Upper lobe of right lung (tissue), 1 donor: ENCODE data around the gene DNPH1. TPM values are rescaled to one million over a fixed set of nuclear protein-coding genes. Genes with fewer than 3 reads are reported as not detected.

Experiments
- ATAC-seq: fragments of 200-7000 bp; cut with Tn5 transposase; one replicate; pipeline ENCODE4 v1.9.1; 2020; ENCODE audit warnings: mild to moderate bottlenecking, moderate library complexity
- DNase-seq: peaks from one replicate; pipeline ENCODE4 v3.0.0-alpha.2; 2020
- H3K27ac ChIP-seq: fragments of 200-600 bp; one replicate; pipeline ENCODE4 v1.8.0; 2022
- H3K27me3 ChIP-seq: fragments of 200-600 bp; one replicate; pipeline ENCODE4 v1.8.0; 2022; ENCODE audit warnings: mild to moderate bottlenecking
- H3K36me3 ChIP-seq: fragments of 200-600 bp; one replicate; pipeline ENCODE4 v1.8.0; 2022
- H3K4me1 ChIP-seq: fragments of 200-600 bp; one replicate; pipeline ENCODE4 v1.8.0; 2022
- H3K4me3 ChIP-seq: fragments of 200-600 bp; one replicate; pipeline ENCODE4 v1.8.0; 2022; ENCODE audit warnings: mild to moderate bottlenecking
- H3K9me3 ChIP-seq: fragments of 200-600 bp; one replicate; pipeline ENCODE4 v1.8.0; 2022
- CTCF ChIP-seq: fragments of 200-600 bp; IDR thresholded peaks from one replicate; pipeline ENCODE4 v1.8.0; 2022; ENCODE audit warnings: antibody characterized with exemption
- intact Hi-C: fragments of 100-400 bp; cut with DNase I; formaldehyde crosslinking; loops from one replicate; pipeline ENCODE4 v1.11.0; 2022
- total RNA-seq: library from RNA; stranded (reverse); fragmentation: NEBNext Ultra II Directional; extraction: Animal tissue kit (Norgen Biotek cat#: 25700); gene quantifications from one replicate; pipeline ENCODE4 v1.2.1, GENCODE V29; 2021
- donor health status: DM: no; HTN: yes; CAD: no; lungs with severe emphysema.

The DNPH1 gene
- total RNA-seq, 1 donor from 2014 or later, result 27.6 TPM

DNA sequence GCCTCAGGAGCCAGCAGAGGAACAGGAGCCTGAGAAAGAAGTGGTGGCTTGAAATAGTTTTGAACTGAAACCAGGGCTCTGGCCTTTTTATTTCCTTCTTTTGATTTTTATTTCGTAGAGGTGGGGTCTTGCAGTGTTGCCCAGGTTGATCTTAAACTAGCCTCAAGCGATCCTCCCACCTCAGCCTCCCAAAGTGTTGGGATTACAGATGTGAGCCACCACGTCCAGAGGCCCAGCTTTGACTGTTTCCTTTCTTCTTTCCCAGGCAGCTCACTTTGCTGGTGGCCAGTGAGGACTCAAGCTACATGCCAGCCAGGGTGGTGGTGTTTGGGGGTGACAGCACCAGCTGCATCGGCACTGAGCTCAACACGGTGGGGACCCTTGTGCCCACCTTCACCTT is 26.8 kb downstream of the DNPH1 start:
- Histone ChIP-seq H3K27ac (no peak overlapping the region), H3K9me3 (no peaks in the 10 kb centered on the region), H3K4me1 (no peaks in the 10 kb centered on the region), H3K4me3 (no peak overlapping the region), H3K36me3 (peaks cover 32% of the 10 kb centered on the region), H3K27me3 (no peaks in the 10 kb centered on the region)
- no peak for ATAC-seq
- intact Hi-C loops, result no loop called here
- no peak for TF ChIP-seq CTCF
- DNase-seq, result peak; percentile 23

DNA sequence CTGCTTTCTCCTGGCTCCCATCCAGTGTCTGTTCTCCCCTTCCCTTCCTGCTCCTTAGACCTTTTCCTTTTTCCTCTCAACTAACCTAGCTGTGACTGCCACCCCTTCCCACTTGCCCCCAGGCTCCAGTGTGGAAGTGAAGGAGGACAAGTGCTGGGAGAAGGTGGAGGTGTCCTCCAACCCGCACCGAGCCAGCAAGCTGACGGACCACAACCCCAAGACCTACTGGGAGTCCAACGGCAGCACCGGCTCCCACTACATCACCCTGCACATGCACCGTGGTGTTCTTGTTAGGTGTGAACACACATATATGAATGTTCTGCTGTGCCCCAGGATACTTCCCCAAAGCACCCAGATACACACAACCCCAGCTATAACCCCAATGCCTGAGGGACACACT is 28.7 kb downstream of the DNPH1 start:
- Histone ChIP-seq H3K36me3 (peaks cover 51% of the 10 kb centered on the region), H3K27ac (no peak overlapping the region), H3K4me1 (no peaks in the 10 kb centered on the region), H3K27me3 (no peaks in the 10 kb centered on the region), H3K4me3 (no peak overlapping the region), H3K9me3 (no peaks in the 10 kb centered on the region)
- ATAC-seq, result no peak
- no peak for TF ChIP-seq CTCF
- peak; percentile 48 for DNase-seq
- intact Hi-C loops, result no loop called here

DNA sequence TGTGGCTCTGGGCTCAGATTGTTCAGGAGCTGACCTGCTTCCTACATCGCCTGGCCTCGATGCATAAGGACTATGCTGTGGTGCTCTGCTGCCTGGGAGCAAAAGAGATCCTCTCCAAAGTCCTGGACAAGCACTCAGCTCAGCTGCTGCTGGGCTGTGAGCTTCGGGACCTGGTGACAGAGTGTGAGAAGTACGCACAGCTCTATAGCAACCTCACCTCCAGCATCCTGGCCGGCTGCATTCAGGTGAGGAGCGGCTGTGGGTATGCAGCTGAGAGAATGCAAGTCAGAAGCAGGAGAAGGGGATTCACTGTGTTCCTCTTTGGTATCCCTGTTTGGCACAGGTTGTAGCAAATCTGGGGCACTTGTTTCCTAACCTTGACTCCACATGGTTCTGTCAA is 29.4 kb downstream of the DNPH1 start:
- no peak for DNase-seq
- no peak for TF ChIP-seq CTCF
- peaks cover 53% of the 10 kb centered on the region for H3K36me3 ChIP-seq

DNA sequence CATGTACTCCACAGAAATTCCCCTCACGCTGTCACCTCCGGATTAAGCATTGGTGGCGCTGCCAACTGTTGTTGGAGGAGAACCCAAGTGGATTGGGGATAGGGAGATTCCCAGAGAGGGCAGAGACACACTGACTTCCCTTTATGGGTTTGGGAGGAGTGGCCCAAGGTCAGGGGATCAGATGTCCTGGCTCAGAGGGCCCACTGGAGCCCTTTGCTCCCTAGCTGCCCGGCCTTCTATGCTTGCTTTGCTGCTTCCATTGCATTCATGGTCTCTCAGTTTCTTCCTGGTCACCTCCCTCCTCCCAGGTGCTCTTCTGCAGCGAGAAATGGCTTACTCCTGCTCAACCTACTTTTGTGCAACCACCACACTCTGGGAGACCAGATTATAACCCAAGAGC is 32.9 kb downstream of the DNPH1 start:
- peaks cover 73% of the 10 kb centered on the region for H3K36me3 ChIP-seq
- no peak overlapping the region for H3K27ac ChIP-seq
- no peaks in the 10 kb centered on the region for H3K27me3 ChIP-seq
- no peak overlapping the region for H3K4me3 ChIP-seq
- ATAC-seq (no peak), DNase-seq (no peak)
- no peaks in the 10 kb centered on the region for H3K9me3 ChIP-seq
- H3K4me1 ChIP-seq, result no peaks in the 10 kb centered on the region
- TF ChIP-seq CTCF, result no peak
- intact Hi-C loops, result no loop called here

More for the DNA sequence above, 29.4 kb downstream of the DNPH1 start:
- intact Hi-C loops, result no loop called here
- H3K9me3 ChIP-seq, result no peaks in the 10 kb centered on the region
- H3K27ac ChIP-seq, result no peak overlapping the region
- H3K4me1 ChIP-seq, result no peaks in the 10 kb centered on the region
- no peak overlapping the region for H3K4me3 ChIP-seq
- ATAC-seq, result no peak
- no peaks in the 10 kb centered on the region for H3K27me3 ChIP-seq

DNA sequence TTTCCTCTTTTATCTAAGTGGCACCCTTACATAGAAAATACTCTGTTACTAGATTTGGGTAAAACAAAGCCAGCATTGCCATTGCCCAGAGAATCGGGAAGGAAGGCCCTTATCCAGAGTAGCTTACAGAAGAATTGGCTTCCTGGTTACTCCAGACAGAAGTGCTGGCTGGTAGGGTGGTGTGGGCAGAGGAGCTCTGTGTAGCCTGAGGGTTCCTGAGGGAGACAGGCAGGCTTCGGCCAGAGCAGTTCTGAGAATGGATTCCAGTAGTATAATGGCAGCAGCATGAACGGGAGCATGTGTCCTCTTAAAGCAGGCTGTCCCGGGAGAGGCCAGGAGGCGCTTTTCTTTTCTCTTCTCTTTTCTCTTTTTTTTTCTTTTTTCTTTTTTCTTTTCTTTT is 35.4 kb downstream of the DNPH1 start:
- Histone ChIP-seq H3K27me3 (no peaks in the 10 kb centered on the region), H3K36me3 (peaks cover 64% of the 10 kb centered on the region), H3K4me3 (no peak overlapping the region), H3K27ac (no peak overlapping the region), H3K9me3 (no peaks in the 10 kb centered on the region), H3K4me1 (no peaks in the 10 kb centered on the region)
- no peak for ATAC-seq
- DNase-seq, result no peak
- intact Hi-C loops, result no loop called here
- no peak for TF ChIP-seq CTCF

DNA sequence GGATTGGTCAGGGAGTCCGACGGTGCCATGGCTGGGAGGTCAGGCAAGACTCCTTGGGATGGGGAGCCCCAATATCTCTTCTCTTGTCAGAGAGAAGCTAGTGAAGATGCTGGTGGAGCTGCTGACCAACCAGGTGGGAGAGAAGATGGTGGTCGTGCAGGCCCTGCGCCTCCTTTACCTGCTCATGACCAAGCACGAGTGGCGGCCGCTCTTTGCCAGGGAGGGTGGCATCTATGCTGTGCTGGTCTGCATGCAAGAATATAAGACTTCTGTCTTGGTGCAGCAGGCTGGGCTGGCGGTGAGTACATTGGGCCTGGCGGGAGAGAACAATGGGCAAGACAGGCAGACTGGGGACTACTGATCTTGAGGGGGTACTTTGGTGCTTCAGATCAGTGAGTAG is 36.4 kb downstream of the DNPH1 start:
- no peaks in the 10 kb centered on the region for H3K27me3 ChIP-seq
- peaks cover 62% of the 10 kb centered on the region for H3K36me3 ChIP-seq
- TF ChIP-seq CTCF, result no peak
- H3K4me1 ChIP-seq, result no peaks in the 10 kb centered on the region
- DNase-seq (no peak), ATAC-seq (no peak)
- intact Hi-C loops, result no loop called here
- H3K9me3 ChIP-seq, result no peaks in the 10 kb centered on the region
- H3K27ac ChIP-seq, result no peak overlapping the region
- no peak overlapping the region for H3K4me3 ChIP-seq
